Measurements from ENCODE around the gene PIP5KL1. TPM values are rescaled to one million over a fixed set of nuclear protein-coding genes. Genes with fewer than 3 reads are reported as not detected.

The PIP5KL1 gene
- total and polyA plus RNA-seq, 8 donors: 0.50 to 98.0 (median 3.3) TPM; not detected in 1

GRCh38 chr9:127965953-127966352 is 35.4 kb upstream of the PIP5KL1 start:
- no peak for TF ChIP-seq POLR2AphosphoS5 (IDR thresholded peaks at IDR 0.05)
- TF ChIP-seq CTCF (IDR thresholded peaks at IDR 0.05): no peak
- no peak for TF ChIP-seq POLR2A (IDR thresholded peaks at IDR 0.05)
- no peak for TF ChIP-seq EP300 (IDR thresholded peaks at IDR 0.05)
- Histone ChIP-seq H3K4me3 (peak overlapping the region in 1 of 4 donors; percentile 22), H3K36me3 (peaks cover 0 to 7% (median 0%) of the 10 kb centered on the region in 4 donors), H3K27me3 (no peaks in the 10 kb centered on the region), H3K4me1 (peaks cover 86 to 100% (median 98%) of the 10 kb centered on the region in 4 donors), H3K9me3 (no peaks in the 10 kb centered on the region), H3K27ac (peak overlapping the region; percentile 83 to 99 (median 94))
- no peak for DNase-seq
- 41 to 56% (median 49%) methylated on average over 6 of the region's 6 CpGs for WGBS, 5 donors
- intact Hi-C loops (cut with DNase I; ENCODE audit: low total_unique reads): no loop called here

GRCh38 chr9:127963359-127964064 is 32.9 kb upstream of the PIP5KL1 start:
- Histone ChIP-seq H3K4me3 (no peak overlapping the region), H3K4me1 (peaks cover 71 to 97% (median 89%) of the 10 kb centered on the region in 4 donors), H3K27me3 (no peaks in the 10 kb centered on the region), H3K36me3 (peaks cover 0 to 7% (median 0%) of the 10 kb centered on the region in 4 donors), H3K27ac (peak overlapping the region; percentile 20 to 99 (median 94)), H3K9me3 (no peaks in the 10 kb centered on the region)
- intact Hi-C loops (cut with DNase I; ENCODE audit: low total_unique reads): no loop called here
- WGBS, 5 donors: 63 to 80% (median 71%) methylated on average over 18 to 19 of the region's 19 CpGs
- DNase-seq: peak in 1 of 2 donors; percentile 65
- TF ChIP-seq CTCF (IDR thresholded peaks at IDR 0.05) (no peak), POLR2AphosphoS5 (IDR thresholded peaks at IDR 0.05) (peak in 1 of 3 donors; percentile 40)

GRCh38 chr9:127963041-127963358 is 32.4 kb upstream of the PIP5KL1 start:
- TF ChIP-seq EP300 (IDR thresholded peaks at IDR 0.05) (no peak), POLR2AphosphoS5 (IDR thresholded peaks at IDR 0.05) (no peak), CTCF (IDR thresholded peaks at IDR 0.05) (no peak), POLR2A (IDR thresholded peaks at IDR 0.05) (no peak)

GRCh38 chr9:127962278-127962677 is 31.7 kb upstream of the PIP5KL1 start:
- H3K4me1 ChIP-seq: peaks cover 59 to 90% (median 79%) of the 10 kb centered on the region in 4 donors
- TF ChIP-seq CTCF (IDR thresholded peaks at IDR 0.05): no peak
- TF ChIP-seq POLR2AphosphoS5 (IDR thresholded peaks at IDR 0.05): no peak
- TF ChIP-seq EP300 (IDR thresholded peaks at IDR 0.05): no peak
- no peak for TF ChIP-seq POLR2A (IDR thresholded peaks at IDR 0.05)
- no peak overlapping the region for H3K4me3 ChIP-seq
- 55 to 72% (median 56%) methylated on average over 2 to 3 of the region's 3 CpGs for WGBS, 5 donors
- no peak for DNase-seq
- no peaks in the 10 kb centered on the region for H3K27me3 ChIP-seq
- peak overlapping the region in 3 of 5 donors; percentile 94 to 99 (median 97) for H3K27ac ChIP-seq
- intact Hi-C loops (cut with DNase I; ENCODE audit: low total_unique reads): no loop called here
- H3K36me3 ChIP-seq: peaks cover 0 to 7% (median 0%) of the 10 kb centered on the region in 4 donors
- no peaks in the 10 kb centered on the region for H3K9me3 ChIP-seq

More at GRCh38 chr9:127963041-127963358, 32.4 kb upstream of the PIP5KL1 start:
- no peaks in the 10 kb centered on the region for H3K27me3 ChIP-seq
- peaks cover 66 to 93% (median 84%) of the 10 kb centered on the region in 4 donors for H3K4me1 ChIP-seq
- no peaks in the 10 kb centered on the region for H3K9me3 ChIP-seq
- intact Hi-C loops (cut with DNase I; ENCODE audit: low total_unique reads): no loop called here
- DNase-seq: no peak
- peaks cover 0 to 7% (median 0%) of the 10 kb centered on the region in 4 donors for H3K36me3 ChIP-seq
- 39 to 73% (median 62%) methylated on average over 3 of the region's 3 CpGs for WGBS, 5 donors
- H3K27ac ChIP-seq: peak overlapping the region; percentile 5 to 99 (median 94)
- no peak overlapping the region for H3K4me3 ChIP-seq
